Measurements from ENCODE around the gene ATP2C2.

The ATP2C2 gene

DNA sequence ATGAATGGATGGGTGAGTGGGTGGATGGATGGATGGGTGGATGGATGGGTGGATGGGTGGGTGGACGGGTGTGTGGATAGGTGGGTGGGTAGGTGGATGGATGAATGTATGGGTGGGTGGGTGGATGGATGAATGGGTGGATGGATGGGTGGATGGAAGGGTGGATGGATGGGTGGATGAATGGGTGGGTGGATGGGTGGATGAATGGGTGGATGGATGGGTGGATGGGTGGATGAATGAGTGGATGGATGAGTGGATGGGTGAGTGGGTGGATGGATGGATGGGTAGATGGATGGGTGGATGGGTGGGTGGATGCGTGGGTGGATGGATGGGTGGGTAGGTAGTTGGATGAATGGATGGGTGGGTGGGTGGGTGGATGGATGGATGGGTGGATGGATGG is 13.2 kb upstream of the ATP2C2 start:
- Histone ChIP-seq H3K36me3 (ENCODE audit: control insufficient read depth in 2 of 2, insufficient read depth in 2 of 2, low read length in 2 of 2) (no peaks in the 10 kb centered on the region), H3K9ac (ENCODE audit: low read length in 2 of 2) (no peak overlapping the region), H3K9me3 (ENCODE audit: control insufficient read depth in 2 of 2, low read length in 2 of 2) (no peaks in the 10 kb centered on the region), H3K27me3 (ENCODE audit: control insufficient read depth in 1 of 2, insufficient read depth in 2 of 2, low read length in 2 of 2) (peaks cover 0 to 2% of the 10 kb centered on the region in 2 donors), H3K27ac (ENCODE audit: low read length) (no peak overlapping the region), H3K4me3 (ENCODE audit: low read length in 2 of 2) (no peak overlapping the region), H3K4me1 (ENCODE audit: control insufficient read depth, insufficient read depth, low read length) (no peaks in the 10 kb centered on the region)

DNA sequence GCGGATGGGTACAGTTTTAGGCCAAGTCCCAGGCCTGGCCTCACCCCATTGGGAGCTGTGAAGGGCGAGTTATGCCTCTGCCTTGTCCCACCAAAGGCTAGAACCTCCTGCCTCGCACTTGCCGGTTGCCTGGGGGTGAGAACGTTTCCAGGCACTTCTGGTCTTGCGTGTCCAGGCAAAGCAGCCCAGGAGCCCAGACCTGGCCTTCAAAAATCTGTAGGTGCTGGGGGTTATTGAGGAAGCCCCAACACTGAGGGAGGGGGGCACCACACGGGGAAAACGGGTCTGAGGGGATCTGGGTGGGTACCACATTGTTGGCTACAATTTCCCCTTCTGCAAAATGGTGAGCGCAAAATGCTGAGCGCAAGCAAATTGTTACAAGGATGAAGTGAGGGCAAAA is 12.2 kb upstream of the ATP2C2 start:
- H3K27me3 ChIP-seq (ENCODE audit: control insufficient read depth in 1 of 2, insufficient read depth in 2 of 2, low read length in 2 of 2), result peaks cover 0 to 2% of the 10 kb centered on the region in 2 donors
- H3K27ac ChIP-seq (ENCODE audit: low read length), result no peak overlapping the region
- no peak overlapping the region for H3K4me3 ChIP-seq (ENCODE audit: low read length in 2 of 2)
- no peaks in the 10 kb centered on the region for H3K9me3 ChIP-seq (ENCODE audit: control insufficient read depth in 2 of 2, low read length in 2 of 2)
- no peaks in the 10 kb centered on the region for H3K36me3 ChIP-seq (ENCODE audit: control insufficient read depth in 2 of 2, insufficient read depth in 2 of 2, low read length in 2 of 2)
- H3K9ac ChIP-seq (ENCODE audit: low read length in 2 of 2), result no peak overlapping the region
- H3K4me1 ChIP-seq (ENCODE audit: control insufficient read depth, insufficient read depth, low read length), result no peaks in the 10 kb centered on the region

DNA sequence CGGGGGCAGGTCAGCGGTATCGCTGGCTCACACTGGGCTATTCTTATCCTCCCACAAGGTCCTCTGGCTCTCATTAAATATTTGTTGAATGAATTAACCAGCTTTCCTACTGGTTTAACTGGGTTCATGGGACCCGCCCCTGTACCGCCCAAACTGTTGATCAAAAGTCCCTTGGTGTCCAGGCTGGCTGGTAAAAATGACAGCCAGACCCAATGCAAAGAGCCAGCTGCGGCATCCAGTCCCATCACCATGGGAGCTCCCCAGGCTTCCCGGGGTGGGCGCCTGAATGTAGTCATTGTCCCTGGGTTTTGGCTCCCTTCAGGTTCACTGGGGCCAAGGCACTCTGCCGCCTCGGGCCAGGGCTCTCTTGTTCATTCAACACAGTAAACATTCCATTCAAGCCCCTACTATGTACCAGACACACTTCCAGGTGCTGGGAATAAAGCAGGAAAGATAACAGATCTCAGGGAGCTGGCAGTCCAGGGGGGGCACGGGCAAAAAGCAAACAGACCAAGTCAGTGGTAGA is 11.7 kb upstream of the ATP2C2 start:
- H3K36me3 ChIP-seq (ENCODE audit: control insufficient read depth in 2 of 2, insufficient read depth in 2 of 2, low read length in 2 of 2), result no peaks in the 10 kb centered on the region
- H3K4me1 ChIP-seq (ENCODE audit: control insufficient read depth, insufficient read depth, low read length), result no peaks in the 10 kb centered on the region
- peaks cover 0 to 2% of the 10 kb centered on the region in 2 donors for H3K27me3 ChIP-seq (ENCODE audit: control insufficient read depth in 1 of 2, insufficient read depth in 2 of 2, low read length in 2 of 2)
- no peak overlapping the region for H3K4me3 ChIP-seq (ENCODE audit: low read length in 2 of 2)
- no peak overlapping the region for H3K27ac ChIP-seq (ENCODE audit: low read length)
- H3K9ac ChIP-seq (ENCODE audit: low read length in 2 of 2), result no peak overlapping the region
- H3K9me3 ChIP-seq (ENCODE audit: control insufficient read depth in 2 of 2, low read length in 2 of 2), result no peaks in the 10 kb centered on the region

DNA sequence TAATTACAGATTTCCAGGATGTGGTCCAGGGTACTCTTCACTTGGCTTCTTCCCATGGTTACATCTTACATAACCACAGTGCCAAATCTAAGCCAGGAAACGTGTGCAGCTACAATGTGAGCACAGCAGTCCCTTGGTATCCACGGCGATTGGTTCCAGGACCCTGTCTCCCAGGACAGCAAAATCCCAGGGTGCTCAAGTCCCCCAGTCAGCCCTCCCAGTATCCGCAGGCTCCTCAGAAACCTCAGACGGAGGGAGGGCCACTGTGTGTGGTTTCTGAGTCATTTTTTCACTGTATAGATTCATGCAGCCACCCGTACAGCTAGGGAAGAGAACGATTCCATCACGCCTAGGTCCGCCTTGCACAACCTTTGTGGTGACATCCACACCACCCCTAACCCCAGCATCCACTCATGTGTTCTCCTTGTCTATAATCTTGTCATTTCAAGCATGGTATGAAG is 11.1 kb upstream of the ATP2C2 start:
- H3K9ac ChIP-seq (ENCODE audit: low read length in 2 of 2), result no peak overlapping the region

DNA sequence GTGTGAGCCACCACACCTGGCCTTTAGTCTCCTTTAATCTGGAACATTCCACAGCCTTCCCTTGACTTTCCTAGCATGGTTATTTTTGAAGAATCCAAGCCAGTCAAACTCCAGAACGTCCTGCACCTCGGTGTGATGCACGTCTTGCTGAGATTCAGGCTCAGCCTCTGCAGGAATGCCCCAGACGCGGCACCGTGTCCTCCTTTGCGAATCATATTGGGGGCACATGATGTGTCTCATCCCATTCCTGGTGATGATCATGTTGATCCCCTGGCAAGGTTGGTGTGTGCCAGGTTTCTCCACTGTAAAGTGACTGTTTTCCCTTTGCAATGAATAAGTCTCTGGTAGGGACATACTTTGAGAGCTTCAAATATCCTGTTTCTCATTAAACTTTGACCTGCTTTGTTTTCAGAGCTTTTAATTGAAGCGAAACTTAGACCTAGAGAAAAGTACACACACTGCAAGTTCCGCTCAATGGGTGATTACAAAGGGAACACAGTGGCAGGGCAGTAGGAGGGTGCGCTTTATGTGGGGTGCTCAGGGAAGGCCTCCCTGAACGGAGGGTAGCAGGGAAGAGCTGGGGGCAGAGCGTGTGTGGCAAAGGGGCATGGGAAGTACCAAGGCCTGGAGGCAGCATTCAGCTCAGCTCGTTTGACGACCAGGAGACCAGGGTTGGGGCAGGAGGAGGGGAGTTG is 9.6 kb upstream of the ATP2C2 start:
- H3K4me3 ChIP-seq (ENCODE audit: low read length in 2 of 2), result no peak overlapping the region

More for the DNA sequence above, 11.1 kb upstream of the ATP2C2 start:
- H3K4me3 ChIP-seq (ENCODE audit: low read length in 2 of 2), result no peak overlapping the region
- H3K27ac ChIP-seq (ENCODE audit: low read length), result no peak overlapping the region
- no peaks in the 10 kb centered on the region for H3K4me1 ChIP-seq (ENCODE audit: control insufficient read depth, insufficient read depth, low read length)
- no peaks in the 10 kb centered on the region for H3K36me3 ChIP-seq (ENCODE audit: control insufficient read depth in 2 of 2, insufficient read depth in 2 of 2, low read length in 2 of 2)
- no peaks in the 10 kb centered on the region for H3K9me3 ChIP-seq (ENCODE audit: control insufficient read depth in 2 of 2, low read length in 2 of 2)
- peaks cover 0 to 2% of the 10 kb centered on the region in 2 donors for H3K27me3 ChIP-seq (ENCODE audit: control insufficient read depth in 1 of 2, insufficient read depth in 2 of 2, low read length in 2 of 2)

DNA sequence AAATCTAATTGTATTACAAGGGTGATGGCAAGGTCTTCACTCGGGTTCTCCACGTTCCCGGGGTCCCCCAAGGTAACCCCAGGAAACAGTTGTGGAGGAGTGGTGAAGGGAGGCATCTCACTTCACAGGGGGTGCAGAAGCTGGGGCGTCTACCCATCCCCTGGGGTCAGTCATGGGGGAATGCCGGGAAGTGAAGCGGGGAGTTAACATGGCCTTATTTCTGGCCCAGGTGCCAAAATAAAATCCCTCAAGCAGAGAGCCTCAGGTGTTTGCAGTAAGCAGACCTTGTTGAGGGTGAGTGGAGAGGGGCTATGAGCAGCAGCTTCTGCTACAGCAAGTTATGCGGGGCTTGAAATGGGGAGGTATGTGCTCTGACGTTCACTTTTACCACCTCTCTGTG is 9.0 kb upstream of the ATP2C2 start:
- H3K9ac ChIP-seq (ENCODE audit: low read length in 2 of 2), result no peak overlapping the region
- no peaks in the 10 kb centered on the region for H3K36me3 ChIP-seq (ENCODE audit: control insufficient read depth in 2 of 2, insufficient read depth in 2 of 2, low read length in 2 of 2)
- no peaks in the 10 kb centered on the region for H3K9me3 ChIP-seq (ENCODE audit: control insufficient read depth in 2 of 2, low read length in 2 of 2)
- H3K4me3 ChIP-seq (ENCODE audit: low read length in 2 of 2), result no peak overlapping the region
- H3K27me3 ChIP-seq (ENCODE audit: control insufficient read depth in 1 of 2, insufficient read depth in 2 of 2, low read length in 2 of 2), result peaks cover 0 to 2% of the 10 kb centered on the region in 2 donors
- no peak overlapping the region for H3K27ac ChIP-seq (ENCODE audit: low read length)
- no peaks in the 10 kb centered on the region for H3K4me1 ChIP-seq (ENCODE audit: control insufficient read depth, insufficient read depth, low read length)

More for the DNA sequence above, 9.6 kb upstream of the ATP2C2 start:
- H3K4me1 ChIP-seq (ENCODE audit: control insufficient read depth, insufficient read depth, low read length), result no peaks in the 10 kb centered on the region
- no peaks in the 10 kb centered on the region for H3K9me3 ChIP-seq (ENCODE audit: control insufficient read depth in 2 of 2, low read length in 2 of 2)
- H3K9ac ChIP-seq (ENCODE audit: low read length in 2 of 2), result no peak overlapping the region
- H3K27ac ChIP-seq (ENCODE audit: low read length), result no peak overlapping the region
- no peaks in the 10 kb centered on the region for H3K36me3 ChIP-seq (ENCODE audit: control insufficient read depth in 2 of 2, insufficient read depth in 2 of 2, low read length in 2 of 2)
- peaks cover 0 to 2% of the 10 kb centered on the region in 2 donors for H3K27me3 ChIP-seq (ENCODE audit: control insufficient read depth in 1 of 2, insufficient read depth in 2 of 2, low read length in 2 of 2)

DNA sequence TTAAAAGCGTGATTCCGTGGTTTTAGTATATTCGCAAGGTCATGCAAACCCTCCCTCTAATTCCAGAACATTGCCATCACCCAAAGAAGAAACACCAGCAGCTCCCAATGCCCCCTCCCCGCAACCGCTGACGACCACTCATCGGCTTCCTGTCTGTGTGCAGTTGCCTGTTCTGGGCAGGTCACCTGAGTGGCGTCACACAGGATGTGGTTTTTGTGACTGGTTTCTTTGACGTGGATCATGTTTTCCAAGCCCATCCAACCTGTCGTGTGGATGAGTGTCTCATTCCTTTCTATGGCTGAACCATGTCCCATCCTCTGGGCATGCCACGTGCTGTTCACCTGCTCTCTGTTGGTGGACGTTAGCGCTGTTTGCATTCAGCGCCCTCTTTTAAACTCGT is 8.2 kb upstream of the ATP2C2 start:
- H3K27me3 ChIP-seq (ENCODE audit: control insufficient read depth in 1 of 2, insufficient read depth in 2 of 2, low read length in 2 of 2), result peaks cover 0 to 2% of the 10 kb centered on the region in 2 donors
- H3K9me3 ChIP-seq (ENCODE audit: control insufficient read depth in 2 of 2, low read length in 2 of 2), result no peaks in the 10 kb centered on the region
- no peak overlapping the region for H3K27ac ChIP-seq (ENCODE audit: low read length)
- no peaks in the 10 kb centered on the region for H3K36me3 ChIP-seq (ENCODE audit: control insufficient read depth in 2 of 2, insufficient read depth in 2 of 2, low read length in 2 of 2)
- no peak overlapping the region for H3K4me3 ChIP-seq (ENCODE audit: low read length in 2 of 2)
- H3K4me1 ChIP-seq (ENCODE audit: control insufficient read depth, insufficient read depth, low read length), result no peaks in the 10 kb centered on the region
- no peak overlapping the region for H3K9ac ChIP-seq (ENCODE audit: low read length in 2 of 2)

DNA sequence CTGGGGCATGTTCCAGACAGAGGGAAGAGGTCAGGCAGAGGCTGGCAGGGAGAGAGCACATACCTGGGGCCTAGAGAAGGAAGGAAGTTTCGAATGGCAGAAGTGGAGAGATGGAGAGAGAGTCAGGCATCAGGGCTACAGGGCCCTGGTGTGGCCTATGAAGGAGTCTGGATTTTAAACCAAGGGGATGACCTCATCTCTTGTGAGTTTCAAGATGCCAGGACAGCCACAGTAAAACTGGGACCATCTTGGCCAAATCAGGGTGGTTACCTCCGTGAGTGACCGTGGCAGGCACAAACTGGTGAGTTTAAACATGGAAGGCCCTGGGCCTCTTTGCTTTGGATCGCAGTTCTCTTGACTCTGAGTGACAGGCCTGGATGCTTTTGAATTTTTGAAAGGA is 7.6 kb upstream of the ATP2C2 start:
- H3K9me3 ChIP-seq (ENCODE audit: control insufficient read depth in 2 of 2, low read length in 2 of 2), result no peaks in the 10 kb centered on the region
- no peaks in the 10 kb centered on the region for H3K36me3 ChIP-seq (ENCODE audit: control insufficient read depth in 2 of 2, insufficient read depth in 2 of 2, low read length in 2 of 2)
- peaks cover 0 to under 1% of the 10 kb centered on the region in 2 donors for H3K27me3 ChIP-seq (ENCODE audit: control insufficient read depth in 1 of 2, insufficient read depth in 2 of 2, low read length in 2 of 2)
- no peak overlapping the region for H3K9ac ChIP-seq (ENCODE audit: low read length in 2 of 2)
- no peak overlapping the region for H3K4me3 ChIP-seq (ENCODE audit: low read length in 2 of 2)
- H3K27ac ChIP-seq (ENCODE audit: low read length), result no peak overlapping the region
- no peaks in the 10 kb centered on the region for H3K4me1 ChIP-seq (ENCODE audit: control insufficient read depth, insufficient read depth, low read length)

DNA sequence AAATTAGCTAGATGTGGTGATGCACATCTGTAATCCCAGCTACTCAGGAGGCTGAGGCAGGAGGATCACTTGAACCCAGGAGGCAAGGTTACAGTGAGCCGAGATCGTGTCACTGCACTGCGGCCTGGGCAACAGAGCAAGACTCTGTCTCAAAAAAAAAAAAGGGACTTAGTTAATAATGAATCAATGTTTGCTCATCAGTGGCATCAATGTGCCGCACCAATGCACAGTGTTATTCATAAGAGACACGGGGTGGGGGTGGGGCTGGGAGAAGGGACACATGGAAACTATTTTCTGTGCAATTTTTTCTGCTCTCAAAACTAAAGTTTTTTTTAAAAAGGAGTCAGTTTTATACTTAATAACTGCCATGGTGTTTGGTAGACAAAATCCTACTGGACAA is 6.8 kb upstream of the ATP2C2 start:
- Histone ChIP-seq H3K36me3 (ENCODE audit: control insufficient read depth in 2 of 2, insufficient read depth in 2 of 2, low read length in 2 of 2) (no peaks in the 10 kb centered on the region), H3K27me3 (ENCODE audit: control insufficient read depth in 1 of 2, insufficient read depth in 2 of 2, low read length in 2 of 2) (peaks cover 2 to 3% of the 10 kb centered on the region in 2 donors), H3K9me3 (ENCODE audit: control insufficient read depth in 2 of 2, low read length in 2 of 2) (no peaks in the 10 kb centered on the region), H3K4me1 (ENCODE audit: control insufficient read depth, insufficient read depth, low read length) (no peaks in the 10 kb centered on the region), H3K9ac (ENCODE audit: low read length in 2 of 2) (no peak overlapping the region), H3K27ac (ENCODE audit: low read length) (no peak overlapping the region), H3K4me3 (ENCODE audit: low read length in 2 of 2) (no peak overlapping the region)

DNA sequence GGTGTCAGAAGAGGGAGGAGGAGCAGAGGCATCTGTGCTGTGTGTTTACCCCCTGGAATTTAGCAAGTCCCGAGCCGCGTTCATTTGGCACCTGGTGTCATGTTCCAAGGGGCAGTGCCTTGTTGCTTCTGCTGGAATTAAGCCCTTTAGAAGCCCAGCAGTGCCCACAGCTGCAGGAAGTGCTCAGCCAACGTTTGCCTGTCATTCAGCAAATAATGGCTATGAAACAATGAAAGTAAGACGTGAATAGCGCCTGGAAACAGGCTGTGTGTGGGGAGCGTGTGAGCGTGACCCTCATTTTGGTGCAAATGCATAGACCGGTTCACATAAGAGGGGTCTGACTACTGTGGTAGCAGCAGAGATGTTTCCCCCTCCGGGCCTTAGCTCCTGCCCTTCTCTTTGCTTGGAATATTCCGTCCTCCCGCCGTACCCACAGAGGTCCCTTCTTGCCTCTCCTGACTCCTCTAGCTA is 5.8 kb upstream of the ATP2C2 start:
- H3K36me3 ChIP-seq (ENCODE audit: control insufficient read depth in 2 of 2, insufficient read depth in 2 of 2, low read length in 2 of 2), result no peaks in the 10 kb centered on the region
- no peak overlapping the region for H3K27ac ChIP-seq (ENCODE audit: low read length)
- no peak overlapping the region for H3K4me3 ChIP-seq (ENCODE audit: low read length in 2 of 2)
- H3K4me1 ChIP-seq (ENCODE audit: control insufficient read depth, insufficient read depth, low read length), result no peaks in the 10 kb centered on the region
- no peak overlapping the region for H3K9ac ChIP-seq (ENCODE audit: low read length in 2 of 2)
- H3K9me3 ChIP-seq (ENCODE audit: control insufficient read depth in 2 of 2, low read length in 2 of 2), result no peaks in the 10 kb centered on the region
- peaks cover 3 to 6% of the 10 kb centered on the region in 2 donors for H3K27me3 ChIP-seq (ENCODE audit: control insufficient read depth in 1 of 2, insufficient read depth in 2 of 2, low read length in 2 of 2)

DNA sequence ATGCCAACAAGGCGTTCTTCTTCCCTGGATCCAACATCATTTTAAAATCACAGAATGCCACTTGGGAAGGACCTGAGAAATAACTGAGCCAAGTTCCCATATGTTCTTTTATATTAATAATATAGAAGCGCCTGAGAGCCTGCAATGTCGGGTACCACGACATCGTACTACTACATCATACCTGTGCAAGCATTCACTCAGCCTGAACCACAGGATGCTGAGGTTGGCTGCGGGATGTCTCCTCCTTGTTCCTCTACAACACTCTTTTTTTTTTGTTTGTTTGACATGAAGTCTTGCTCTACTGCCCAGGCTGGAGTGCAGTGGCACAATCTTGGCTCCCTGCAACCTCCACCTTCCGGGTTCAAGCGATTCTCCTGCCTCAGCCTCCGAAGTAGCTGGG is 2.1 kb upstream of the ATP2C2 start:
- H3K9ac ChIP-seq (ENCODE audit: low read length in 2 of 2), result no peak overlapping the region
- H3K4me3 ChIP-seq (ENCODE audit: low read length in 2 of 2), result no peak overlapping the region
- H3K36me3 ChIP-seq (ENCODE audit: control insufficient read depth in 2 of 2, insufficient read depth in 2 of 2, low read length in 2 of 2), result no peaks in the 10 kb centered on the region
- peaks cover 26 to 28% of the 10 kb centered on the region in 2 donors for H3K27me3 ChIP-seq (ENCODE audit: control insufficient read depth in 1 of 2, insufficient read depth in 2 of 2, low read length in 2 of 2)
- no peak overlapping the region for H3K27ac ChIP-seq (ENCODE audit: low read length)
- no peaks in the 10 kb centered on the region for H3K4me1 ChIP-seq (ENCODE audit: control insufficient read depth, insufficient read depth, low read length)
- no peaks in the 10 kb centered on the region for H3K9me3 ChIP-seq (ENCODE audit: control insufficient read depth in 2 of 2, low read length in 2 of 2)
